HG02885 (cell line): Measurements from ENCODE around the gene NBAS.

Source experiments
- ATAC-seq: cut with Tn5 transposase; IDR thresholded peaks from one replicate; pipeline ENCODE4 v1.9.1; 2021; ENCODE audit warnings: mild to moderate bottlenecking; ENCODE audit not compliant: unreplicated experiment, poor library complexity

The NBAS gene

DNA sequence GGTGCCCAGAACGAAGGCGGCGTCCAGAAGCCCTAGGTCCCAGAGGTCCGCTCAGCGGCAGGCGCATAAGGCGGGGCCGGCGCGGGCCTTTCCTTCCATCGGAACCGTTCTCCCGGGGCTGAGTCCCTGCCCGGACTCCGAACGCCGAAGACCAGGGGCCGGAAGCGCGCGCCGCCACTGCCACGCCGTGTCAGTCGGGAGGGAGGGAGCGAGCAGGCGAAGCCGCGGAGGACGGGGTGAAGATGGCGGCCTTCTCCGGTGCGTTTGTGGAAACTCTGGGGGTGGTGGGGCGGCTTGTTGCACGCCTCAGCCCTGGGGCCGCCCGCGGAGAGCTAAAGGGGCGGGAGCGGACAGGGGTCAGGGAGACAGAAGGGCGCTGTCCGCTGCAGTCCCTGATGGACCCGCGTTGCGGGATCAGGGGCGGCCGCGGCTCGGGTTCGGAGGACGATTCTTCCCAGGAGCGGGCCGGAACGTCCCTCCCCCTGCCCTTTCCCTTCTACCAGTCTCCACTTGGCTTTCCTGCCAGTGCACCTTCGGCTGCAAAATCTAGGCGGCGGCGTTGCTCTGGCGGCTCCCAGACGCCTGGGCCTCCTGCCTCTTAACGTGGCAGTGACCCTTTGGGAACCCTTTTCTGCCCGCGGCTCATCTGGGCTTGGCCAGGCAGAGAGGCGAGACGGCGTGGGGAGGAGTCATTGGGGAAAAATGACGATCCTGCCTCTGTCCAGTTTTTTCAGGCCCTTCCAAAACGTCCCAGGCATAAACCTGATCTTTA, 30.7 kb upstream of the NBAS start, which contains the start of gene DDX1:
TSS of gene DDX1 (plus strand) at position 177 of the 772 bp plus-strand sequence. CDS start at position 243, 66 bp downstream.
- peak; percentile 92 for ATAC-seq

DNA sequence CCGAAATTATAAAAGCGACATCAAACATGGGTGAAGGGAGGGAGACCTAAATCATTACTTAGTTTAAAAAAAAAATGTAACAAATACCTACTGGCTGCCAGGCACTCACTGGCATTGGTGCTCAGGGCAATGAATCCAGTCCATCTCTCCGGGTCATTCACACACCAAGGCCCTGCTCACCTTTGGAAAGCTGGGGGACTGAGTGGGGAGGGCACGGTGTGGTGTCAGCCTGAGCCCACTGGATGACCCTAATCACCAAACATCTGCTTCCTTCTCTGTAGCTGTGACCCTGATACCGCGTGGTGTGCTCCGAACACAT, 30.2 kb upstream of the NBAS start:
- ATAC-seq, result no peak

DNA sequence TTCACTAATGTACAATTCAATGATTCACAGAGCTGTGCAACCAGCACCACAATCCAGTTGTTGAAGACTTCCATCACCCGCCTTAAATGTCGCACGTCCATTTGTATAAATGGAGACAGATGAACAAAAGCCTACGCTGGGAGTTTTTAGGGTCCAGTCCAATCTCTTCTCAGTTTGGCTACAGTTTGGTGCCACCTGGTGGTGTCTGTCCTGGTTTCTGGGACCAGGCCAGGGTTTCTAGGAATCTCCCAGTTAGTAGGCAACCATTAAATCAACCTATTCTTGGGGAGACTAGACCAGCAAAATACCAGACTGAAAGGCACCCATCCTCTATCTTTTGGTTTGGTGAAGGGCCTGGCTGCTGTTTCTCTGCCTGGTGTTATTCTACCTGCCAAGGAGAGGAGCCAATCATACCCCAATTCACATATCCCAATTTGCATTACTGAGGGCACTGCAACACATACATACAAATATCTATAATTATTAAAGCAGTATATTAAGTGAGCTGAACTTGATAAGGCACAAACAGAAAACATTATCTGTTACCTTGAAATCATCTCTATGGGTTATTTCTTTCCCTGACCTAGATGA, 27.3 kb upstream of the NBAS start:
- ATAC-seq, result no peak

DNA sequence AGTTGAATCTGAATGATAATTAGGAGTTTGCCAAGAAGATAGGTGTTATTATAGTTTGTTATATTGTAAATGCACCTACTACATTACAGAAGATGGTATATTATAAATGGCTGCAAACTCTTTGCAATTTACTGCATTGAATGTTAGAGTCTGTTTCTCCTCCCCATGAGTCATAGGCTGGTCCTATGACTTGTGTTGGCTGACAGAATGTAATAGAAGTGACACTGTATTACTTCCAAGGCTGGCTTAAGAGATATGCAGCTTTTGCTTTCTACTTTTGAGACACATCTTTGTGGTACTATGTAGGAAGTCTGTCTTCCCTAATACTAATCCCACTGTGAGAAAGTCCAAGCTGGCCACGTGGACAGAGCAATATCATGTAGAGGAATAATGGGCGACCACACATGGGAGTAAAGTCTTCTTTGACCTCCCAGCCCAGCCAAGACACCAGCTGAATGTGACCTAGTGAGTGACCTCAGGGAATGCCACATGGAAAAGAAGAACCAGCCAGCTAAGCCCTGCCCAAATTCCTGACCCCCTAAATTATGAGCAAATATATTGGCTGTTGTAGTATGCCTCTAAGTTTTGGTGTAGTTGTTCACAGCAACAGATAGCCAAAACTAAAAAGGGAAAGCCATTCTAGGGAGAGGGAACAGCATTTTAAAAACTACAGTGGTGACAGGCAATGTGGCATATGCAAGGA, 23.8 kb upstream of the NBAS start:
- ATAC-seq, result no peak

DNA sequence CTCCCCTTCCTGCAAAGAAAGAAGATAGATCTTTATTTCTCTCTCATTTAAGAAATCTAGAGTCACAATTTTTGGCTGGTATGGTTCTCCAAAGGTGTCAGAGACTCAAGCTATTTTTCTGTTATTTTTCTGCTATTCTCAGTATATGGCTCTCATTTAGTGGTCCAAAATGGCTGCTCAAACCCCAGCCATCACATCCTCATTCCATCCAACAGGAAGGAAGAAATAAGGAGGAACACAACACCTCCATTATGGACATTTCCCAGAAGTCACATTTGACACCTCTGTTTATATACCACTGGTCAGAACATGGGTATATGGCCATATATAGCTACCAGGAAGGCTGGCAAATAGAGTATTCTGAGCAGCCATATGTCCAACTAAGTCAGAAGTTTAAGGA, 23.2 kb upstream of the NBAS start:
- no peak for ATAC-seq

DNA sequence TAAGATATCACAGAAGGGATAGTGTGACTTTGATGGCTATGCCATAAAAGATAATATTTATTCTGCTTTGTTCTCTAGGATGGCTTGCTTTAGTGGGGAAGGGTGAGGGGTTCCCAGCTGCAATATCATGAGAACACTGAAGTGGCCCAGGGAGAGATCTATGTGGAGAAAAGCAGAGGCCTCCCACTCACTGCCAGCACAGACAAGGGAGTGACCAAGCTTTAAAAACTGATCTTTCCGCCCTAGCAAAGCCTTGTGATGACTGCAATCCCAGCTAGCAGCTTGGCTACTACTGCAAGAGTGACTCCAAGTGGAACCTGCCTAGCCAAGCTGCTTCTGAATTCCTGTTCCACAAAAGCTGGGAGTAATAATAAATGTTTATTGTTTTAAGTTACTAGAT, 22.7 kb upstream of the NBAS start:
- ATAC-seq, result no peak

DNA sequence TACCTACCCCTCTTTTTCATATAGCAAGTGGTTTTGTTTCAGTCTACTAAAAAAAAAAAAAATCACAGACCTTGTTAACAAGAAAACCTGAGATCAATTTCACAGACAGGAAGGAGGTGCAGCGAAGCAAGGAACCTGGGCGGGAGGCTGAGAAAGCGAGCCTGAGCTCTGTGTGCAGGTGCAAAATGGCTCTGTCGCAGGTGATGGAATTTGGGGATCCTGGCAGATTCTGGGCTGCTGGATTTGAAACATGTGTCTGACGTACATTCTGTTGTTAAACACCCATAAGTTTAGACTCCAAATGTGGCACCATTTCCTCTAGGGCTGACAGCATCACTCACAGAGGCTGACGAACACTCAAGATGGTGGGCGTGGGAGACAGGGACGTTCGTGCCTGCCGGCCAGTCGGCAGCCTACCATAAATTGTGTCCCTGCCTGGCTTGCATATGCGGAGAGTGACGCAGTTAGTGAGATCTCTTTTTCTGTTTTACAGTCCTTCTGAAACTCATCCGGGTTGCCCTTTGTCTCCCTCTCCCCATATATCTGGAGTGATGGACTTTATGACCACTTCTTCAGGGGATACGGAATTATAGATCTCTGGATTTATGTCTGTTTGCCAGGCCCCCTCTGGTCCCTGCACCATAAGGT, 21.7 kb upstream of the NBAS start:
- peak; percentile 63 for ATAC-seq

DNA sequence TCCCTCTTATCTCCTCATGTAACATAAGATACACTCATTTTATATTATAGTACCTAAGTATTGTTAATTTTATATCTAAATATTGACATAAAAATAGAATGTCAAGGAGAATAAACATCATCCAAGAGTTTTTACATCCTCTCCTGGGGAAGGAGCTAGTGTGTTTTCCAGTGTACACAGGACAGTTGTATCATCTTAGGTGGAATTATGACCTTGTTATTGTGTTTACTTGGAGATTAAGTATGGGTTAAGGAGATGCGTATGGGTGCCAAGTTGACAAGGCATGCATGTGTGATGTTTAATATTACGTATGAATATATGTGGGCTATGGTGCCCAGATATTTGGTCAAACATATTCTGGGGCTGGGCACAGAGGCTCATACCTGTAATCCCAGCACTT, 19.3 kb upstream of the NBAS start:
- ATAC-seq, result no peak

DNA sequence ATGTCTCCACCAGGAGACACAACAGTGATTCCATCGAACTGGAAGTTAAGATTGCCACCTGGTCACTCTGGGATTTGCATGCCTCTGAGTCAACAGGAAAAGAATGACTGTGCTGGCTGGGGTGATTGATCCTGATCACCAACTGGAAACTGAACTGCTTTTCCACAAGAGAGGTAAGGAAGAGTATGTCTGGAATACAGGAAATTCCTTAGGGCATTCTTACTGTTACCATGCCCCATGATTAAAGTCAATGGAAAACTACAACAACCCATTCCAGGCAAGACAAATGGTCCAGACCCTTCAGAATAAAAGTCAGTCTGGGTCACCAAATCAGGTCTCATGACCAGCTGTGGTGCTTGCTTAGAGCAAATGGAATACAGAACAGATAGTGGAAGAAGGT, 18.5 kb upstream of the NBAS start:
- no peak for ATAC-seq

DNA sequence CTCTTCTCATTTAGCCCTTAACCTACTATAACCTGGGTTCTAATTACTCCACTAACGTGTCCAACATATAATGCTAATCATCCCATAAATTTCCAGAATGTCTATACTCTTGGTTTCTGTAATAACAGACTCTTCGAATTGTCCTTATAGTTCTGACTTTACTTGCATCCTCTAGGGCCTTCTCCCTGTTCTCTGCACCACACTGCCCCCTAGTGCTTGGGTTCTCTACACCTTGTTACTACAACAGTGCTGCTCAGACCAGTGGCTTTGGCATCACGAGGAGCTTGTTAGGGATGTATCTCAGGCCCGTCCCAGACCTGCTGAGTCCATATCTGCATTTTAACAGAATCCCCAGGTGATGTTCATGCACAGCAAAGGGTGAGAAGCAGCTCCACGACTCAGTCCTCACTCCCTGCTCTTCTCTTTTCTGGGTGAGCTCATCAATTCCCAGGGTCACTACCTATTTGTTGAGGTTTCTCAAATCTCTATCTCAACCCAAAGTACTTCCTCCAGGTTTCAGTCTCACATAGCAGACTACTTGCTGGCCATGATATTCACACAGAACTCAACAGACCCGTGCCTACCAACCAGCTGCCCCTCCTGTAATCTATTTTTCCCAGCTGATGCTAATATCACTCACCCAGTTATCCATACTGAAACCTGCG, 16.1 kb upstream of the NBAS start:
- peak; percentile 98 for ATAC-seq

DNA sequence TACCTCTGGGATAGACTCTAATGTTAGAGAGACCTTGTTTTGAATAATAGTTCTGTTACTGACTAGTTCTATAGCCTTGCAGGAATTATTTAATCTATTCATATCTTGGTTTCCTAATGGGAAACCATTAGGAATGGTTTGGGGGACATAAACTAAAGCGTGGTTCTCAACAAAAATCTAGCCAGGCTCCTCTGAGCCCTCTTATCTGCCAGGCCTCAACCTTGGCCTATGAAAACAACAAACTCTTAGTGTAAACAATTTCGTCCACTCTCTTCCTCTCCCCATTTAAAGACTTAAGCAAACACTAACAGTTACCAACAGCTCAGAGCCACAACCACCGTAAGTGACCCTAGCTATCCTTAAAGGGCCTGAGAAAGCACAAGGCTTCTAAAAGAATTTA, 10.6 kb upstream of the NBAS start:
- ATAC-seq, result no peak

DNA sequence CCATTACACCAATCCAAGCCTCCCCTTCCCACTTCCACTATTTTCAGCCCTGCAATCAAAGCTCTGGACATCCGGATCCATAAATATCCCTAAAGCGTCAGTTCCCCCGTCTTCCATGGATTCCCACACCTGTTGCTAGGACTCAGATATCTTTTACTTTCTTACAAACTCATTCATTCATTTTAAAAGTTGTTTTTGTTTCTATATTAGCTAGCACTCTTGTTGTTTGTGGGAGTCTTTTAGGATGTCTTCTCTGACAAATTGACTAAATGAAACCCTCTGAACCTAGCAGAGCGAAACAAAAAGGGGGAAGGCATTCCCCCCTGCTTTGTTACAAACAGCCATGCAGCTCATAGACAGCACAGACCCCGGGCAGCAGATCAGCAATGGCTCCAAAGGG, 9.0 kb upstream of the NBAS start:
- no peak for ATAC-seq

DNA sequence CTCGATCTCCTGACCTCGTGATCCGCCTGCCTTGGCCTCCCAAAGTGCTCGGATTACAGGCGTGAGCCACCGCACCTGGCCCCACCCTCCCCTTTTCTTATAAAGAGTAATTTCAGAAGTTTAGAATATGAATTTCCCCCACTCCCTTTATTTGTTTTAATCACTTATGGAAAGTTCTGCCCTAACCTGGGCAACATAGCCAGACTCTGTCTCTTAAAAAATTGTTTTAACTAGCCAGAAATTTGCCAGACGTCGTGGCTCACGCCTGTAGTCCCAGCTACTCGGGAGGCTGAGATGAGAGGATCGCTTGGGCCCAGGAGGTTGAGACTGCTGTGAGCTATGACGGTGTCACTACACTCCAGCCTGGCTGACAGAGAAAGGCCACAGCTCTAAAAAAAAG, 7.7 kb upstream of the NBAS start:
- ATAC-seq, result no peak

DNA sequence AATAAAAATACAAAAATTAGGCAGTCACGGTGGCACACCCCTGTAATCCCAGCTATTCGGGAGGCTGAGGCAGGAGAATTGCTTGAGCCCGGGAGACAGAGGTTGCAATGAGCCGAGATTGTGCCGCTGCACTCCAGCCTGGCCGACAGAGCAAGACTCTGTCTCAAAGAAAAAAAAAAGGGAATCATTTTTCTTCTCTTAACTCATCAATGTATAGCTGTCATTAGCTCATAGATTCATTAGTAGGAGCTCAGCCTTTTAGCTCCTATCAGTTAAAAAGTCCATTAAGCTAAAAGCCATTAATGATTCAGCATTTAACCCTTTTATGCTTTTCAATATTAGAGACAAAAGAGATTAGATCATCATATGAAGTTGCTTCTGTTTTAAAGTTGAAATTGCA, 5.8 kb upstream of the NBAS start:
- ATAC-seq, result no peak

DNA sequence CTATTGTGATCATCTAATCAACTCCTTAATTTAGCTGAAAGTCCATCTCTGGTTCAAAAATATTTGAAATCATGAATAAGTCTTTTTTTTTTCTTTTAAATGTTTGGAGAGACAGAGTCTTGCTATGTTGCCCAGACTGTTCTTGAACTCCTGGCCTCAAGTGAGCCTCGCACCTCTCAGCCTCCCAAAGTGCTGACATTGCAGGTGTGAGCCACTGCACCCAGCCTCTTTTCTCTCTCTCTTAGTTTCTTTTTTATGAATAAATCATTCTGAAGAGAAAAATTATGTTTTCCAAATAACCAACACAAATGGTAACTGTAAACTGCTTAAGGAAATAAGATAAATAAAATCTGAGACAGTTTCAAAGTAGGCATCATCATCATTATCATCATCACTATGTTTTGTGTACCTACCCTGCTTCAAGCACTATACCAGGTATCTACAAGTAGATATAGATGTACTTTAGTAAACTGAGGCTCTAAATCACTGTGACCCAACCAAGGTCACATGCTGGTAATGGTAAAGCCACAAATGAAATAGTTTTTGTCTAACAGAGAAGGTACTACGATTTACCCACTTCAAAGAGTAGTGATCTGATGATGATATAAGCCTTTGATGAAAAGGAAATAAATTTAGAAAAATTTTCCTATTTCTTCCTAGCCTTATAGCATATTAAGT, 5.0 kb upstream of the NBAS start:
- ATAC-seq, result no peak

DNA sequence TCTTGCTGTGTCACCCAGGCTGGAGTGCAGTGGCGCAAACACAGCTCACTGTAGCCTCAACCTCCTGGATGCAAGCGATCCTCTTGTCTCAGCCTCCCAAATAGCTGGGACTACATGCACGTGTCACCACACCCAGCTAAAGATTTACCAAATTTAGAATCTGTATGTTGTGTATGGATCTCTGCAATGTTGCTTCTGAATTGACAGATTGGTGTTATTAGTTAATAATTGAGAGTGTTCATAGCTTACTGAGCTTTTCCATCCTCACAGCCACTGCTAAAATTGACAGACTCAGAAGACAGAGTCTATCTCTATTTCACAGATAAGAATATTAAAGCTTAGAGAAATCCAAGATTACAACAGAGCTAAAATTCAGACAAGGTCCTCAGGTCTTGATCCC, 4.3 kb upstream of the NBAS start:
- no peak for ATAC-seq

DNA sequence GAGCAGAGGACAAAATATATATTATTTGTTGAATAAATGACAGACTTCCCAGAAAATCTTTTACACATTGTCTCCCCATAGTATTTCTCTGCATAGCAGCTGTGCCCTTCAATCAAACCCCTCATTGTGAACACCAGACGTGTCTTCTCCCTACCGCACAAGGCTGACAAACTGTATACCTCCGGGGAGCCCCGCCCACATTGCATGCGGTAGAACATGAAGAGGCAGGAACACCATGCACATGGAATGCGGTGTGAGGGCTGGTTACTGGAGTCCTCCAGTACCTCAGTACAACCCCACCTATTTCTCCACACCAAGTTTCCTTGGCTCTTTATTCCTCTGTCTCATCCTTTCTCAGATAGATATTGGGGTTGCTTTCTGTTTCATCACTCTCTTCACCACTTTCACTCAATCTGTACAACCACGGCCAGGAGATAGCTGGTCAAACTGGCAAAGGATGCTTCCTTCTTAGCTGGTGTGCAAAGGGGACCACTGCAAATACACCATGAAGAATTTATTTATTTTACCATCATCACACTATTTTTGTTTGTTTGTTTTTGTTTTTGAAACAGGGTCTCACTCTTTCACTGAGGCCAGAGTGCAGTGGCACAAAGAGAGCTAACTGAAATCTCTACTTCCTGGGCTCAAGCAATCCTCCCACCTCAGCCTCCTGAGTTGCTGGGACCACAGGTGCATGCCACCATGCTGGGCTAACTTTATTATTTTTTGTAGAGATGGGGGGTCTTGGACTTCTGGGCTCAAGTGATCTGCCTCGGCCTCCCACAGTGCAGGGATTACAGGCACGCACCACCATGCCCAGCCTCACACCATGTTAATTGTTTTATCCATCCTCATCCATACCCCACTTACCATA, 2.3 kb upstream of the NBAS start:
- no peak for ATAC-seq

DNA sequence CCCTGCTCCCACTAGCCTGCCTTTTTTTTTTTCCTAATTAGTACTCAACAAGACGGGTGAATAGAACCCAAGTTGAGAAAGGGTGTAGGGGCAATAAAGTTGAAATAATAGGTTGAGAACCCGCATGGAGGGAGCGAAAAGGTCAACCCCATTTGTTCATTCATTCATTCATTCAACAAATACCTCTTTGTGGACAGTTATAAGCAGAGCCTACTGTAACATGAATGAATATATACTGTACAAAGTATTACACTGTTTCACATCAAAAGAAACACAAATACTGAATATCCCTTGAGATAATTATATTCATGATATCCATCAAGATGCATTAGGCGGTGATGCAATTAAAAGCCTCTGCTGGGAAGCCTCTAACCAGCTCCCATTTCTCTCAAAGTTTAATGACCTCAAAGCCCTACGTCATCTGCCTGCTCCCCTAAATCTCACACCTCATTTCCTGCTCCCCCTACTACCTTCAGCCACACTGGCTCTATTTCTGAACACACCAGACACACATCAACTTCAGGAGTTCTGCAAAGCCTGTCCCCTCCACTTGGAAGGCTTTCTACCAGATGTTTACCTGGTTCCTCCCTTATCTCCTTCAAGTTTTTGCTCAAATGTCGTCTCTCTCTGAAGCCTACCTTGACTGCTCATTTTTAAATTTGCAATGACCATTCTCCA, 1.4 kb upstream of the NBAS start:
- no peak for ATAC-seq
